ENCODE measurements around the gene RNF130.

Gene RNF130

DNA sequence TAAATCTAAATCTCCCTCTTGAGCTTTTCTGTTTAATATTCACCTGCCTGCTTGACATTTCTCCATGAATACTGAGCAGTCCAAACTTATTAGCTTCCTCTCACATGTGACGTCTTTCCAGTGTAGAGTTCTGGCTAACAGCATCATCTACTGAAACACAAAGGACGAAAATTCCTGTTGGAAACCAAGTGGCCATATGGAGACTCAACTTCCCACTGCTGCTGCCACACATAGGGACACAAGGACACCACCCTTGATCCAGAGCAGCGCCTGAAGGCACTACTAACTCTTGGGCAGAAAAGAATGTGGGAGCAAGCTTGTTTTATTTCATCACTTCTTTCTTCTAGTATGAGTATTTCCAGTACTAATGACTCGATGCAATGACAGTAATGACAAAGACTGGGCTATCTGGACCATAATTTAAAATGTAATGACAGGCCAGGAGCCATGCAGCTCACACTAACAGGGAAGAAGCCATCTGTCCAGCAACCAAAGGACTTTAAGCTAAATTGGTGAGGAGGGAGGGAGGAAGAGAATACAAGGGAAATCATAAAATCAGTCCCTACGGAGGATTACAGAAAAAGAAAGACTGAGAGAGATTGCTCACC is 19.2 kb downstream of the RNF130 start:
- no peak overlapping the region for H2AFZ ChIP-seq (ENCODE audit: low read depth)
- H3K27me3 ChIP-seq (ENCODE audit: insufficient read depth, low read depth): no peaks in the 10 kb centered on the region
- H3K4me1 ChIP-seq (ENCODE audit: low read depth, poor library complexity, severe bottlenecking): no peaks in the 10 kb centered on the region
- H4K20me1 ChIP-seq (ENCODE audit: insufficient read depth): no peaks in the 10 kb centered on the region
- TF ChIP-seq, protein P1, sequence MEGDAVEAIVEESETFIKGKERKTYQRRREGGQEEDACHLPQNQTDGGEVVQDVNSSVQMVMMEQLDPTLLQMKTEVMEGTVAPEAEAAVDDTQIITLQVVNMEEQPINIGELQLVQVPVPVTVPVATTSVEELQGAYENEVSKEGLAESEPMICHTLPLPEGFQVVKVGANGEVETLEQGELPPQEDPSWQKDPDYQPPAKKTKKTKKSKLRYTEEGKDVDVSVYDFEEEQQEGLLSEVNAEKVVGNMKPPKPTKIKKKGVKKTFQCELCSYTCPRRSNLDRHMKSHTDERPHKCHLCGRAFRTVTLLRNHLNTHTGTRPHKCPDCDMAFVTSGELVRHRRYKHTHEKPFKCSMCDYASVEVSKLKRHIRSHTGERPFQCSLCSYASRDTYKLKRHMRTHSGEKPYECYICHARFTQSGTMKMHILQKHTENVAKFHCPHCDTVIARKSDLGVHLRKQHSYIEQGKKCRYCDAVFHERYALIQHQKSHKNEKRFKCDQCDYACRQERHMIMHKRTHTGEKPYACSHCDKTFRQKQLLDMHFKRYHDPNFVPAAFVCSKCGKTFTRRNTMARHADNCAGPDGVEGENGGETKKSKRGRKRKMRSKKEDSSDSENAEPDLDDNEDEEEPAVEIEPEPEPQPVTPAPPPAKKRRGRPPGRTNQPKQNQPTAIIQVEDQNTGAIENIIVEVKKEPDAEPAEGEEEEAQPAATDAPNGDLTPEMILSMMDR (conservative IDR thresholded peaks at IDR 0.05; ENCODE audit: low read depth, low read length): no peak
- no peak overlapping the region for H3K9ac ChIP-seq
- H3K27ac ChIP-seq: no peak overlapping the region
- no peaks in the 10 kb centered on the region for H3K36me3 ChIP-seq (ENCODE audit: insufficient read depth)
- no peak overlapping the region for H3K4me2 ChIP-seq
- H3K79me2 ChIP-seq (ENCODE audit: insufficient read depth, low read depth): no peaks in the 10 kb centered on the region
- H3K4me3 ChIP-seq (IDR thresholded peaks at IDR 0.05; ENCODE audit: insufficient read depth, low read depth, low read length): no peak overlapping the region

DNA sequence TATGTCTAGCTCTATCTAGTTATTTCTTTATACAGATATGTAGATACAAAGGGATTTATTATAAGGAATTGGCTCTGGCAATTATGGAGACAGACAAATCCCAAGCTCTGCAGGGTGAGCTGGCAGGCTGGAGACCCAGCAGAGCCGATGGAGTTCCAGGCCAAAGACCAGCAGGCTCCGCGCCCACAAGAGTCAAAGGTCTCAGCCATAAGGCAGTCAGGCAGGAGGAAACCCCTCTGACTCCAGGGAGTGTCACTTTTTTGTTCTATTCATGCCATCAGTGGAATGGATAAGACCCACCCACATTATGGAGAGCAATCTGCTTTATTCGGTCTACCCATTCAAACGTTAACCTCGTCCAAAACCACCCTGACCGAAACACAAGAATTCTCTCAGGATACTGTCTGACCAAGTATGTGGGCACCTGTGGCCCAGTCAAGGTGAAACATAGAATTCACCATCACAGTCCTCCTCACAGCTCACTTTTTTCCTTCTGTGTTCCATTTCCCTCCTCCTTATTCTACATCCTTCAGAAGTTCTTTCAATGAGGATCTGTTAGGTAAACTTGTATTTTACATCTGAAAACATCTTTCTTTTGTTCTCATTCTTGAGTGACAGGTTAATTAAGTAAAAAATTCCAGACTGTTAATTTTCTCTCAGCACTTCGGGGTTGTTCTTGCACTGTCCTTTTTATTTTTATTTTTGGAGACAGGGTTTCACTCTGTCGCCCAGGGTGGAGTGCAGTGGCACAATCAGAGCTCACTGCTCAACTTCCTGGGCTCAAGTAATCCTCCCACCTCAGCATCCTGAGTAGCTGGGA is 21.2 kb downstream of the RNF130 start:
- H3K36me3 ChIP-seq (ENCODE audit: insufficient read depth): no peaks in the 10 kb centered on the region
- no peak overlapping the region for H3K4me3 ChIP-seq (IDR thresholded peaks at IDR 0.05; ENCODE audit: insufficient read depth, low read depth, low read length)
- TF ChIP-seq, protein P1 (conservative IDR thresholded peaks at IDR 0.05; ENCODE audit: low read depth, low read length): no peak
- no peaks in the 10 kb centered on the region for H4K20me1 ChIP-seq (ENCODE audit: insufficient read depth)
- H2AFZ ChIP-seq (ENCODE audit: low read depth): no peak overlapping the region
- H3K9ac ChIP-seq: no peak overlapping the region
- H3K4me2 ChIP-seq: no peak overlapping the region
- no peaks in the 10 kb centered on the region for H3K27me3 ChIP-seq (ENCODE audit: insufficient read depth, low read depth)
- H3K27ac ChIP-seq: no peak overlapping the region
- H3K79me2 ChIP-seq (ENCODE audit: insufficient read depth, low read depth): no peaks in the 10 kb centered on the region
- no peaks in the 10 kb centered on the region for H3K4me1 ChIP-seq (ENCODE audit: low read depth, poor library complexity, severe bottlenecking)

DNA sequence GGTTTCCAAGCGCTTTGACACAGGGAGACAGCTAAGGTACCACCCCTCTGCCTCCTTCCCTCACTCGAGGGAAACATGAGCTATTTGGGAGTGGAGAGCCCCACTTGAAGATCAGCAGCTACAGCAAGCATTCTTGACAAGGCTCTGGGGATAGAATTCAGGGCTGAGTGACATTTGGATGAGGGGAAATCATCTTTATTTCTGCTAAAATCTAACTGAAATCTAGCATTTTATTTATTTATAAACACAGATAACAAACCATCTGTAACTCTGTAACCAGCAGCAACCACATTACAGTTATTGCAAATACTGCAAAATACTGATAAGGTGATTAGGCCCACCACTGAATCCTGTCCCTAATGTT is 22.4 kb downstream of the RNF130 start:
- no peaks in the 10 kb centered on the region for H4K20me1 ChIP-seq (ENCODE audit: insufficient read depth)
- no peaks in the 10 kb centered on the region for H3K27me3 ChIP-seq (ENCODE audit: insufficient read depth, low read depth)
- H3K79me2 ChIP-seq (ENCODE audit: insufficient read depth, low read depth): no peaks in the 10 kb centered on the region
- no peak overlapping the region for H3K4me3 ChIP-seq (IDR thresholded peaks at IDR 0.05; ENCODE audit: insufficient read depth, low read depth, low read length)
- no peaks in the 10 kb centered on the region for H3K36me3 ChIP-seq (ENCODE audit: insufficient read depth)
- no peak overlapping the region for H3K27ac ChIP-seq
- no peak overlapping the region for H3K4me2 ChIP-seq
- TF ChIP-seq, protein P1 (conservative IDR thresholded peaks at IDR 0.05; ENCODE audit: low read depth, low read length): no peak
- H2AFZ ChIP-seq (ENCODE audit: low read depth): no peak overlapping the region
- H3K9ac ChIP-seq: no peak overlapping the region
- H3K4me1 ChIP-seq (ENCODE audit: low read depth, poor library complexity, severe bottlenecking): no peaks in the 10 kb centered on the region

DNA sequence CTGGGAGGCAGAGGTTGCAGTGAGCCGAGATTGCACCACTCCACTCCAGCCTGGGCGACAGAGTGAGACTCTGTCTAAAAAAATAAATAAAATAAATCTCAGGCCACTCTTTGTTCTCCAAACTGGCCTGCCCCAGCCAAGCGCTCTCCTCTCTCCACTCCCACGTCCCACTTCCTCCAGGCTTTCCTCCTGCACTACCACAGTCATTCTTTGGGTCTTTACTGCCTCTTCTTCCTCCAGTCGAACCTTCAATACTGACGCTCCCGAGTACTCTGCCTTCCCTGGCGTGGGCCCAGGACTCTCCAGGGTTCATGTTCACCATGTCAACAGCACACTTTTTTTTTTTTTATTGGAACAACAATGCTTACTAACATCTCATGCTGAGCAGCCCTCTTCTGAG is 23.9 kb downstream of the RNF130 start:
- Histone ChIP-seq H3K4me2 (no peak overlapping the region), H4K20me1 (ENCODE audit: insufficient read depth) (no peaks in the 10 kb centered on the region), H3K79me2 (ENCODE audit: insufficient read depth, low read depth) (no peaks in the 10 kb centered on the region), H3K4me3 (IDR thresholded peaks at IDR 0.05; ENCODE audit: insufficient read depth, low read depth, low read length) (no peak overlapping the region), H3K27ac (no peak overlapping the region), H2AFZ (ENCODE audit: low read depth) (no peak overlapping the region), H3K27me3 (ENCODE audit: insufficient read depth, low read depth) (no peaks in the 10 kb centered on the region), H3K36me3 (ENCODE audit: insufficient read depth) (no peaks in the 10 kb centered on the region), H3K9ac (no peak overlapping the region), H3K4me1 (ENCODE audit: low read depth, poor library complexity, severe bottlenecking) (no peaks in the 10 kb centered on the region)
- TF ChIP-seq, protein P1 (conservative IDR thresholded peaks at IDR 0.05; ENCODE audit: low read depth, low read length): no peak

Measured in KMS-11 (cell line).